GM23248 (cell line): ENCODE results near the gene ZNF772. TPM values are rescaled to one million over a fixed set of nuclear protein-coding genes. Genes with fewer than 3 reads are reported as not detected.

Experiments
- DNase-seq: peaks from one replicate; pipeline ENCODE4 v3.0.0-alpha.2; 2015
- H2AFZ ChIP-seq: fragments of 200-600 bp; sonication (generic); 2 replicates; pipeline ENCODE4 v1.6.1; 2016; ENCODE audit warnings: antibody characterized with exemption
- H3F3A ChIP-seq: fragments of 200-600 bp; sonication (generic); 2 replicates; pipeline ENCODE4 v1.6.1; 2016; ENCODE audit warnings: mild to moderate bottlenecking, antibody characterized with exemption, mixed run types; ENCODE audit not compliant: insufficient read depth
- H3K27ac ChIP-seq: fragments of 200-600 bp; sonication (generic); 2 replicates; pipeline ENCODE4 v1.5.1; 2016; ENCODE audit warnings: mild to moderate bottlenecking
- H3K27me3 ChIP-seq: fragments of 200-600 bp; sonication (generic); replicated peaks from 2 replicates; pipeline ENCODE4 v1.6.1; 2016; ENCODE audit warnings: mild to moderate bottlenecking; ENCODE audit not compliant: insufficient read depth
- H3K36me3 ChIP-seq: fragments of 200-600 bp; sonication (generic); 2 replicates; pipeline ENCODE4 v1.6.1; 2016; ENCODE audit warnings: low read depth, mild to moderate bottlenecking
- H3K4me1 ChIP-seq: fragments of 200-600 bp; sonication (generic); 2 replicates; pipeline ENCODE4 v1.6.1; 2016; ENCODE audit warnings: mild to moderate bottlenecking; ENCODE audit not compliant: insufficient read depth
- H3K4me2 ChIP-seq: fragments of 200-600 bp; sonication (generic); one replicate; pipeline ENCODE4 v1.6.1; 2016; ENCODE audit warnings: mild to moderate bottlenecking; ENCODE audit not compliant: unreplicated experiment
- H3K4me3 ChIP-seq: fragments of 200-600 bp; sonication (generic); 2 replicates; pipeline ENCODE4 v1.5.1; 2016; ENCODE audit warnings: mild to moderate bottlenecking
- H3K79me2 ChIP-seq: fragments of 200-600 bp; sonication (generic); 2 replicates; pipeline ENCODE4 v1.6.1; 2016; ENCODE audit warnings: mild to moderate bottlenecking; ENCODE audit not compliant: insufficient read depth
- H3K9ac ChIP-seq: fragments of 200-600 bp; sonication (generic); 2 replicates; pipeline ENCODE4 v1.6.1; 2016; ENCODE audit warnings: mild to moderate bottlenecking
- H3K9me2 ChIP-seq: fragments of 200-600 bp; sonication (generic); 2 replicates; pipeline ENCODE4 v1.6.1; 2016; ENCODE audit warnings: mixed run types, mild to moderate bottlenecking, moderate library complexity; ENCODE audit not compliant: insufficient read depth
- H3K9me3 ChIP-seq: fragments of 200-600 bp; sonication (generic); one replicate; pipeline ENCODE4 v1.6.1; 2017; ENCODE audit warnings: low read depth
- H4K20me1 ChIP-seq: fragments of 200-600 bp; sonication (generic); 2 replicates; pipeline ENCODE4 v1.6.0; 2016; ENCODE audit not compliant: insufficient read depth
- EZH2 ChIP-seq: fragments of 200-600 bp; sonication (generic); IDR thresholded peaks from 2 replicates; pipeline ENCODE4 v1.6.1; 2018; ENCODE audit warnings: antibody characterized with exemption, mild to moderate bottlenecking; ENCODE audit not compliant: insufficient read depth, poor library complexity, severe bottlenecking
- EZH2phosphoT487 ChIP-seq: fragments of 200-600 bp; sonication (generic); IDR thresholded peaks from 2 replicates; pipeline ENCODE4 v1.6.1; 2018; ENCODE audit warnings: antibody characterized with exemption, moderate library complexity, mild to moderate bottlenecking, low read depth; ENCODE audit not compliant: insufficient read depth
- WGBS, 2 experiments: methylation state at CpG; one replicate each; pipeline ENCODE4 v1.1.6; 2015 to 2017; ENCODE audit warnings: low lambda C conversion rate in 2 of 2, low coverage in 1 of 2; ENCODE audit errors: missing lambda C conversion rate in 2 of 2; 5-methylcytosine and 5-hydroxymethylcytosine counted together
- in situ Hi-C: fragments of 300-500 bp; cut with MboI; formaldehyde crosslinking; loops from 2 replicates; pipeline ENCODE4 v1.15.0; 2020
- polyA plus RNA-seq: library from polyadenylated mRNA; unstranded; fragments of >200 nt; fragmentation: Nextera tagmentation; extraction: Ambion mirVana; gene quantifications from 2 replicates; pipeline ENCODE4 v1.2.1, GENCODE V29; 2016
- total RNA-seq: library from RNA; depleted of rRNA; stranded (reverse); fragments of >200 nt; shearing (Covaris generic); gene quantifications from 2 replicates; pipeline ENCODE4 v1.2.3, GENCODE V29; 2014

Gene ZNF772
- total and polyA plus RNA-seq, 2 experiments from 2014 or later, result 5.8 to 13.6 TPM

DNA sequence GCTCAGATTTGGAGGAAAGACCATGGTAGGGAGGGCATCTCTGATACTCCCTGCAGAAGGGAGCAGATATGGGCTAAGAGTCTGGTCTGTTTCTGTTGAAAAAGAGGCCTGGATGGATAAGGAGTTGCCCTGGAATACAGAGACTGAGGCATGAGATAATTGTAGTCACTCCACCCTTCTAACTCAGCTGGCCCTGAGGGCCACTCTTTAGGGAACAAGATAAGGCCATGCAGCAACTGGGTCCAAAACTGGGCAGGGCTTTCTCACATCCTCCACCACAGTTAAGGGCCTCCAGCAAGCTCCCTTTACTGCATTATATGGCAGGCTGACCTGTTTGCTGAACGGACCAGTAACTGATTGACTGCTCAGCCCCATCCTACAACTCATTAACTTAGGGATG, 40.9 kb downstream of the ZNF772 start:
- TF ChIP-seq EZH2phosphoT487 (no peak), EZH2 (no peak)
- H3K4me3 ChIP-seq, result peak overlapping the region; percentile 81
- H3K9me2 ChIP-seq, result no peaks in the 10 kb centered on the region
- H3K27me3 ChIP-seq, result no peaks in the 10 kb centered on the region
- H3K27ac ChIP-seq, result no peak overlapping the region
- H2AFZ ChIP-seq, result peak overlapping the region; percentile 97
- peaks cover 4% of the 10 kb centered on the region; the same call in 1 of the 2 replicates for H3F3A ChIP-seq
- H4K20me1 ChIP-seq, result no peaks in the 10 kb centered on the region
- H3K36me3 ChIP-seq, result no peaks in the 10 kb centered on the region
- WGBS, 2 experiments, result 92 to 97% methylated on average over 1 of the region's 1 CpG
- in situ Hi-C loops, result no loop called here
- no peaks in the 10 kb centered on the region for H3K9me3 ChIP-seq
- H3K9ac ChIP-seq, result peak overlapping the region; percentile 80
- peaks cover 25% of the 10 kb centered on the region for H3K4me1 ChIP-seq
- H3K79me2 ChIP-seq, result peaks cover 61% of the 10 kb centered on the region
- DNase-seq, result peak; percentile 14
- H3K4me2 ChIP-seq, result peak overlapping the region; percentile 98

GRCh38 chr19:57435062-57435978, 42.0 kb downstream of the ZNF772 start, which contains the start of gene ZNF749:
Gene ZNF749, plus strand, starts transcription at chr19:57435325. Its CDS starts 254 bp downstream, at chr19:57435579.
- H4K20me1 ChIP-seq, result no peaks in the 10 kb centered on the region
- in situ Hi-C loops, result no loop called here
- H3F3A ChIP-seq, result peaks cover 4% of the 10 kb centered on the region; the same call in 1 of the 2 replicates
- H3K4me2 ChIP-seq, result peak within 1 kb of the TSS; percentile 98
- WGBS, 2 experiments, result 1 to 2% methylated on average over 42 to 61 of the region's 61 CpGs
- no peaks in the 10 kb centered on the region for H3K9me2 ChIP-seq
- no peaks in the 10 kb centered on the region for H3K27me3 ChIP-seq
- H3K9ac ChIP-seq, result peak within 1 kb of the TSS; percentile 80
- H3K4me3 ChIP-seq, result peak within 1 kb of the TSS; percentile 81
- no peak for TF ChIP-seq EZH2phosphoT487
- no peak for TF ChIP-seq EZH2
- no peaks in the 10 kb centered on the region for H3K36me3 ChIP-seq
- H2AFZ ChIP-seq, result peak within 1 kb of the TSS; percentile 97
- H3K79me2 ChIP-seq, result peaks cover 50% of the 10 kb centered on the region
- H3K9me3 ChIP-seq, result no peaks in the 10 kb centered on the region
- peak within 1 kb of the TSS; percentile 59 for H3K27ac ChIP-seq
- DNase-seq, result peak; percentile 99
- H3K4me1 ChIP-seq, result peaks cover 25% of the 10 kb centered on the region

GRCh38 chr19:57434386-57435061, 42.8 kb downstream of the ZNF772 start:
- peak overlapping the region; percentile 80 for H3K9ac ChIP-seq

DNA sequence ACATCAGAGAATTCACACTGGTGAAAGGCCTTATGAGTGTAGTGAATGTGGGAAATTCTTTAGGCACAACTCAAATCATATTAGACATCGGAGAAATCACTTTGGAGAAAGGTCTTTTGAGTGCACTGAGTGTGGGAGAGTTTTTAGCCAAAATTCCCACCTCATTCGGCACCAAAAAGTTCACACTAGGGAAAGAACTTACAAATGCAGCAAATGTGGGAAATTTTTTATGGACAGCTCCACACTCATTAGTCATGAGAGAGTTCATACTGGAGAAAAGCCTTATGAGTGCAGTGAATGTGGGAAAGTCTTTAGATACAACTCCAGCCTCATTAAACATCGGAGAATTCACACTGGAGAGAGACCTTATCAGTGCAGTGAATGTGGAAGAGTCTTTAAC, 56.3 kb downstream of the ZNF772 start:
- Histone ChIP-seq H3K79me2 (peaks cover 44% of the 10 kb centered on the region), H2AFZ (no peak overlapping the region), H3K9me3 (no peaks in the 10 kb centered on the region), H3K4me3 (no peak overlapping the region), H4K20me1 (no peaks in the 10 kb centered on the region), H3K4me2 (no peak overlapping the region), H3K9me2 (no peaks in the 10 kb centered on the region), H3K27me3 (no peaks in the 10 kb centered on the region), H3K27ac (no peak overlapping the region), H3K4me1 (no peaks in the 10 kb centered on the region), H3F3A (peaks cover 12% of the 10 kb centered on the region; the same call in 1 of the 2 replicates), H3K36me3 (peaks cover 31% of the 10 kb centered on the region), H3K9ac (no peak overlapping the region)
- TF ChIP-seq EZH2 (no peak), EZH2phosphoT487 (no peak)
- in situ Hi-C loops, result no loop called here
- 95 to 98% methylated on average over 3 of the region's 3 CpGs for WGBS, 2 experiments
- no peak for DNase-seq

More at GRCh38 chr19:57434386-57435061, 42.8 kb downstream of the ZNF772 start:
- Histone ChIP-seq H3K4me1 (peaks cover 25% of the 10 kb centered on the region), H3K4me3 (peak overlapping the region; percentile 81), H3K4me2 (peak overlapping the region; percentile 86), H3K9me3 (no peaks in the 10 kb centered on the region), H2AFZ (peak overlapping the region; percentile 97), H3K36me3 (no peaks in the 10 kb centered on the region), H3K27me3 (no peaks in the 10 kb centered on the region), H3K9me2 (no peaks in the 10 kb centered on the region), H3K27ac (peak overlapping the region; percentile 59), H3K79me2 (peaks cover 42% of the 10 kb centered on the region), H4K20me1 (no peaks in the 10 kb centered on the region), H3F3A (peaks cover 4% of the 10 kb centered on the region; the same call in 1 of the 2 replicates)
- in situ Hi-C loops, result no loop called here
- peak; percentile 52 for DNase-seq
- 30% methylated on average over 15 of the region's 15 CpGs for WGBS, 2 experiments
- TF ChIP-seq EZH2 (no peak), EZH2phosphoT487 (no peak)
